ENCODE results near the gene CTRB1.

CTRB1 gene

DNA sequence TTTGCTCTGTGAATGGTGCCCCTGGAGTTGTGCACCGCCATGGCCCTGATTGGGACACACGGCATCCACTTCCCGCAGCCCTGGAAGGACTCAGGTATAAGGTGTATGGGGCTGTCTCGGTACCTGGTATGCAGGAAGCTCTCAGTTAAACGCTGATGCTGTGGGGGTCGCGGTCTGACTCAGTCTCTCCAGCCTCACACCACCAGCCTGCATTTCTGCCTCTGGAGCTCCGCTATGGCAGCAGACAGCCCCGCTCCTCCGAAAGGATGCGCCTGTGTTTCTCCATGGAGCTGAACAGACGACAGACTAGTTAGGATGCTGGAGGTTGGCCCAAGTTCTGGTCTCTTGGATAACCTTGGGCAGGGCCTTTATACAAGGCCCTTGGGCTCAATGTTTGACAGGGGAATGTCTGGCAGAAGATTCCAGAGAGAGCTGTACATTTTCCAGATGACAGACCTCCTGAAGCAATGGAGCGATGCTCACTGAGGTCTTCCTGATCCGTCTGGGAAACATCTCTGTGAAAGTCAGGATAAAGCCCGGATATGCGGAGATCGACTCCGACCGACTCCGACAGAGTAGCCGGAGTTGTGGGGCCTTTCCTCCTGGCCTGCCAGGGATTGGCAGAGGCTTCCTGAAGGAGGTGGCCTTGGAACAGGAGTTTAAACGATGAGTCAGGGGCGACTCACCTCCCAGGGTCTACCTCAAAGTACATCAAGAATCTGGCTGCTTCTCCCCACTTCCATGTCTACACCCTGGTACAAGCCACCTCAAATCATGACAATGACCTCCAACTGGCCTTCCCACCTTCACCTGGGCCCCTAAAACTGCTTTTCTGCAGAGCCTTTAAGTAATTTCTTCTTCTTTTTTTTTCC lies 54.5 kb downstream of the CTRB1 start:
- no peak for DNase-seq
